Measurements from ENCODE around the gene PDE6G.
"Not testable (repeated sequence)": the region's sequence is repeated elsewhere in the genome, so short reads cannot be mapped to it uniquely, and the experiment has no call there.

The PDE6G gene

GRCh38 chr17:81685108-81685507, 28.8 kb upstream of the PDE6G start:
- H3K4me3 ChIP-seq (ENCODE audit: low read depth in 1 of 2, low read length in 2 of 2), result peak overlapping the region; percentile 81 to 82
- peaks cover 9 to 25% of the 10 kb centered on the region in 2 donors for H3K4me1 ChIP-seq (ENCODE audit: control insufficient read depth in 1 of 2, insufficient read depth in 2 of 2, low read length in 2 of 2)
- no peaks in the 10 kb centered on the region for H3K9me3 ChIP-seq (ENCODE audit: control insufficient read depth in 1 of 2, low read length in 2 of 2)
- peak overlapping the region; percentile 53 for H3K27ac ChIP-seq (ENCODE audit: low read length)
- H3K36me3 ChIP-seq (ENCODE audit: control insufficient read depth in 1 of 2, insufficient read depth in 2 of 2, low read length in 2 of 2), result peaks cover 25 to 50% of the 10 kb centered on the region in 2 donors
- no peaks in the 10 kb centered on the region for H3K27me3 ChIP-seq (ENCODE audit: low read depth, low read length)

- no peaks in the 10 kb centered on the region for H3K27me3 ChIP-seq (ENCODE audit: low read depth, low read length)
- H3K4me3 ChIP-seq (ENCODE audit: low read depth in 1 of 2, low read length in 2 of 2), result peak overlapping the region; percentile 81 to 82
- peaks cover 25 to 50% of the 10 kb centered on the region in 2 donors for H3K36me3 ChIP-seq (ENCODE audit: control insufficient read depth in 1 of 2, insufficient read depth in 2 of 2, low read length in 2 of 2)
- H3K27ac ChIP-seq (ENCODE audit: low read length), result peak overlapping the region; percentile 53
- H3K9me3 ChIP-seq (ENCODE audit: control insufficient read depth in 1 of 2, low read length in 2 of 2), result no peaks in the 10 kb centered on the region
- peaks cover 9 to 25% of the 10 kb centered on the region in 2 donors for H3K4me1 ChIP-seq (ENCODE audit: control insufficient read depth in 1 of 2, insufficient read depth in 2 of 2, low read length in 2 of 2)
Measured at GRCh38 chr17:81684442-81684911, 28.1 kb upstream of the PDE6G start.

GRCh38 chr17:81683584-81684441, 27.5 kb upstream of the PDE6G start, which contains the start of the genes ARL16 and HGS:
TSS of gene ARL16 (minus strand) at chr17:81683797. CDS start at chr17:81683753, 44 bp downstream.
TSS of gene HGS (plus strand) at chr17:81684011. CDS start at chr17:81684067, 56 bp downstream.
- Histone ChIP-seq H3K27me3 (ENCODE audit: low read depth, low read length) (no peaks in the 10 kb centered on the region), H3K36me3 (ENCODE audit: control insufficient read depth in 1 of 2, insufficient read depth in 2 of 2, low read length in 2 of 2) (peaks cover 21 to 44% of the 10 kb centered on the region in 2 donors), H3K9me3 (ENCODE audit: control insufficient read depth in 1 of 2, low read length in 2 of 2) (no peaks in the 10 kb centered on the region), H3K4me1 (ENCODE audit: control insufficient read depth in 1 of 2, insufficient read depth in 2 of 2, low read length in 2 of 2) (peaks cover 9 to 25% of the 10 kb centered on the region in 2 donors), H3K27ac (ENCODE audit: low read length) (peak within 1 kb of the TSS; percentile 56), H3K4me3 (ENCODE audit: low read depth in 1 of 2, low read length in 2 of 2) (peak within 1 kb of the TSS; percentile 81 to 82)

GRCh38 chr17:81683208-81683583, 26.9 kb upstream of the PDE6G start:
- H3K27me3 ChIP-seq (ENCODE audit: low read depth, low read length), result no peaks in the 10 kb centered on the region
- H3K4me1 ChIP-seq (ENCODE audit: control insufficient read depth in 1 of 2, insufficient read depth in 2 of 2, low read length in 2 of 2), result peaks cover 9 to 25% of the 10 kb centered on the region in 2 donors
- peaks cover 15 to 38% of the 10 kb centered on the region in 2 donors for H3K36me3 ChIP-seq (ENCODE audit: control insufficient read depth in 1 of 2, insufficient read depth in 2 of 2, low read length in 2 of 2)
- peak overlapping the region; percentile 56 for H3K27ac ChIP-seq (ENCODE audit: low read length)
- no peaks in the 10 kb centered on the region for H3K9me3 ChIP-seq (ENCODE audit: control insufficient read depth in 1 of 2, low read length in 2 of 2)
- peak overlapping the region; percentile 81 to 82 for H3K4me3 ChIP-seq (ENCODE audit: low read depth in 1 of 2, low read length in 2 of 2)

GRCh38 chr17:81682565-81683207, 26.3 kb upstream of the PDE6G start:
- H3K9me3 ChIP-seq (ENCODE audit: control insufficient read depth in 1 of 2, low read length in 2 of 2), result no peaks in the 10 kb centered on the region
- H3K27ac ChIP-seq (ENCODE audit: low read length), result peak overlapping the region; percentile 56
- peaks cover 14 to 33% of the 10 kb centered on the region in 2 donors for H3K36me3 ChIP-seq (ENCODE audit: control insufficient read depth in 1 of 2, insufficient read depth in 2 of 2, low read length in 2 of 2)
- peak overlapping the region; percentile 81 to 82 for H3K4me3 ChIP-seq (ENCODE audit: low read depth in 1 of 2, low read length in 2 of 2)
- H3K4me1 ChIP-seq (ENCODE audit: control insufficient read depth in 1 of 2, insufficient read depth in 2 of 2, low read length in 2 of 2), result peaks cover 9 to 25% of the 10 kb centered on the region in 2 donors
- no peaks in the 10 kb centered on the region for H3K27me3 ChIP-seq (ENCODE audit: low read depth, low read length)

- Histone ChIP-seq H3K9me3 (ENCODE audit: control insufficient read depth in 1 of 2, low read length in 2 of 2) (no peaks in the 10 kb centered on the region), H3K27me3 (ENCODE audit: low read depth, low read length) (no peaks in the 10 kb centered on the region), H3K27ac (ENCODE audit: low read length) (no peak overlapping the region), H3K4me3 (ENCODE audit: low read depth in 1 of 2, low read length in 2 of 2) (no peak overlapping the region), H3K36me3 (ENCODE audit: control insufficient read depth in 1 of 2, insufficient read depth in 2 of 2, low read length in 2 of 2) (peaks cover 6 to 23% of the 10 kb centered on the region in 2 donors), H3K4me1 (ENCODE audit: control insufficient read depth in 1 of 2, insufficient read depth in 2 of 2, low read length in 2 of 2) (peaks cover 9 to 25% of the 10 kb centered on the region in 2 donors)
Measured at GRCh38 chr17:81681672-81682071, 25.3 kb upstream of the PDE6G start.

- H3K4me1 ChIP-seq (ENCODE audit: control insufficient read depth in 1 of 2, insufficient read depth in 2 of 2, low read length in 2 of 2), result peaks cover 7 to 20% of the 10 kb centered on the region in 2 donors
- no peak overlapping the region for H3K27ac ChIP-seq (ENCODE audit: low read length)
- no peak overlapping the region for H3K4me3 ChIP-seq (ENCODE audit: low read depth in 1 of 2, low read length in 2 of 2)
- no peaks in the 10 kb centered on the region for H3K9me3 ChIP-seq (ENCODE audit: control insufficient read depth in 1 of 2, low read length in 2 of 2)
- no peaks in the 10 kb centered on the region for H3K27me3 ChIP-seq (ENCODE audit: low read depth, low read length)
- peaks cover 0 to 17% of the 10 kb centered on the region in 2 donors for H3K36me3 ChIP-seq (ENCODE audit: control insufficient read depth in 1 of 2, insufficient read depth in 2 of 2, low read length in 2 of 2)
Measured at GRCh38 chr17:81680150-81680549, 23.8 kb upstream of the PDE6G start.

GRCh38 chr17:81676906-81677305, 20.6 kb upstream of the PDE6G start:
- no peak overlapping the region for H3K27ac ChIP-seq (ENCODE audit: low read length)

GRCh38 chr17:81675515-81676221, 19.3 kb upstream of the PDE6G start:
- not testable (repeated sequence) for H3K4me3 ChIP-seq (ENCODE audit: low read depth in 1 of 2, low read length in 2 of 2); H3K4me1 ChIP-seq (ENCODE audit: control insufficient read depth in 1 of 2, insufficient read depth in 2 of 2, low read length in 2 of 2); H3K27me3 ChIP-seq (ENCODE audit: low read depth, low read length); H3K9me3 ChIP-seq (ENCODE audit: control insufficient read depth in 1 of 2, low read length in 2 of 2); H3K27ac ChIP-seq (ENCODE audit: low read length)
- peaks cover 8 to 45% of the 10 kb centered on the region in 2 donors for H3K36me3 ChIP-seq (ENCODE audit: control insufficient read depth in 1 of 2, insufficient read depth in 2 of 2, low read length in 2 of 2)

More at GRCh38 chr17:81676906-81677305, 20.6 kb upstream of the PDE6G start:
- Histone ChIP-seq H3K9me3 (ENCODE audit: control insufficient read depth in 1 of 2, low read length in 2 of 2) (no peaks in the 10 kb centered on the region), H3K36me3 (ENCODE audit: control insufficient read depth in 1 of 2, insufficient read depth in 2 of 2, low read length in 2 of 2) (peaks cover 8 to 38% of the 10 kb centered on the region in 2 donors), H3K4me1 (ENCODE audit: control insufficient read depth in 1 of 2, insufficient read depth in 2 of 2, low read length in 2 of 2) (no peaks in the 10 kb centered on the region), H3K4me3 (ENCODE audit: low read depth in 1 of 2, low read length in 2 of 2) (no peak overlapping the region), H3K27me3 (ENCODE audit: low read depth, low read length) (no peaks in the 10 kb centered on the region)

- H3K4me1 ChIP-seq (ENCODE audit: control insufficient read depth in 1 of 2, insufficient read depth in 2 of 2, low read length in 2 of 2), result no peaks in the 10 kb centered on the region
- H3K4me3 ChIP-seq (ENCODE audit: low read depth in 1 of 2, low read length in 2 of 2), result no peak overlapping the region
- no peaks in the 10 kb centered on the region for H3K27me3 ChIP-seq (ENCODE audit: low read depth, low read length)
- no peaks in the 10 kb centered on the region for H3K9me3 ChIP-seq (ENCODE audit: control insufficient read depth in 1 of 2, low read length in 2 of 2)
- H3K36me3 ChIP-seq (ENCODE audit: control insufficient read depth in 1 of 2, insufficient read depth in 2 of 2, low read length in 2 of 2), result peaks cover 12 to 50% of the 10 kb centered on the region in 2 donors
- H3K27ac ChIP-seq (ENCODE audit: low read length), result no peak overlapping the region
Measured at GRCh38 chr17:81673561-81674258, 17.4 kb upstream of the PDE6G start.
